PC-3 (cell line): ENCODE data around the gene BPIFB1.

Experiments
- CTCF ChIP-seq: fragments of 300-600 bp; sonication (generic); conservative IDR thresholded peaks from 2 replicates; pipeline ENCODE4 v1.5.1; 2017; ENCODE audit warnings: antibody characterized with exemption, low read depth, mild to moderate bottlenecking, low read length
- EZH2 ChIP-seq: fragments of 300-600 bp; sonication (generic); IDR thresholded peaks from one replicate; pipeline ENCODE4 v1.6.1; 2017; ENCODE audit warnings: antibody characterized with exemption, mild to moderate bottlenecking, low read length; ENCODE audit not compliant: unreplicated experiment

DNA sequence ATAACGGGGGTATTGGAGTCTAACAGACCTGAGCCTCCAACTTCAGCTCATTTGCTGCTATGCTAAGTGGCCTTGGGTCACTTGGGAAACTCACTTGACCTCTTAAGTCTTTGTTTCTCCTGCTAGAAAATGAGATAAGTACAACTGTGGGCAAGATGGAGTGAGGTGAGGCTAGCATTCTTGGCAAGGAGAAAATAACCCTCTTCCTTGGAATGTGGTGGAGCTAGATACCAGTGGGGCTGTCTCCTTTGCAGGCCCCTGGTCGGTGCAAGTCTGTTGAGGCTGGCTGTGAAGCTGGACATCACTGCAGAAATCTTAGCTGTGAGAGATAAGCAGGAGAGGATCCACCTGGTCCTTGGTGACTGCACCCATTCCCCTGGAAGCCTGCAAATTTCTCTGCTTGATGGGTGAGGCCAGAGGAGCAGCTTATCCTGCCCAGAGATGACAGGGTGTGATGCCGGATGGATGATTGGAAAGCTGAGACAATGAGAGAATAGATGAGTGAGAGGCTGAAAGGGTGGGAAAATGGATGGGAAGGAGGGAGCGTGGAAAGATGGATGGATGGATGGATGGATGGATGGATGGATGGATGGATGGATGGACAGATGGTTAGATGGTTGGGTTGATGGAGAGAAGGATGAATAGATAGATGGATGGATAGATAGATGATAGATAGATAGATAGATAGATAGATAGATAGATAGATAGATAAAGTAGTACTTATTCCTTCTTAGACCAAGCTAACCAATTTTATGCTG lies 42.9 kb upstream of the BPIFB1 start:
- TF ChIP-seq CTCF = no peak
- no peak for TF ChIP-seq EZH2
